Testis (tissue), 2 donors: ENCODE results near the gene PLAAT5.

Experiments
- POLR2A ChIP-seq: fragments of 450-650 bp; IDR thresholded peaks from one replicate; pipeline ENCODE4 v1.6.1; 2017; ENCODE audit warnings: antibody characterized with exemption, mild to moderate bottlenecking, moderate library complexity
- TF ChIP-seq, protein P1 (sequence below), 3 experiments: fragments of 450-650 bp in 2 of 3; fragments of 200-600 bp in 1 of 3; sonication (generic) in 1 of 3; IDR thresholded peaks; one replicate each; pipeline ENCODE4 v1.5.1; 2016 to 2019; ENCODE audit warnings: antibody characterized with exemption in 3 of 3, mild to moderate bottlenecking in 2 of 3, moderate library complexity in 1 of 3

- TF ChIP-seq, protein P1, sequence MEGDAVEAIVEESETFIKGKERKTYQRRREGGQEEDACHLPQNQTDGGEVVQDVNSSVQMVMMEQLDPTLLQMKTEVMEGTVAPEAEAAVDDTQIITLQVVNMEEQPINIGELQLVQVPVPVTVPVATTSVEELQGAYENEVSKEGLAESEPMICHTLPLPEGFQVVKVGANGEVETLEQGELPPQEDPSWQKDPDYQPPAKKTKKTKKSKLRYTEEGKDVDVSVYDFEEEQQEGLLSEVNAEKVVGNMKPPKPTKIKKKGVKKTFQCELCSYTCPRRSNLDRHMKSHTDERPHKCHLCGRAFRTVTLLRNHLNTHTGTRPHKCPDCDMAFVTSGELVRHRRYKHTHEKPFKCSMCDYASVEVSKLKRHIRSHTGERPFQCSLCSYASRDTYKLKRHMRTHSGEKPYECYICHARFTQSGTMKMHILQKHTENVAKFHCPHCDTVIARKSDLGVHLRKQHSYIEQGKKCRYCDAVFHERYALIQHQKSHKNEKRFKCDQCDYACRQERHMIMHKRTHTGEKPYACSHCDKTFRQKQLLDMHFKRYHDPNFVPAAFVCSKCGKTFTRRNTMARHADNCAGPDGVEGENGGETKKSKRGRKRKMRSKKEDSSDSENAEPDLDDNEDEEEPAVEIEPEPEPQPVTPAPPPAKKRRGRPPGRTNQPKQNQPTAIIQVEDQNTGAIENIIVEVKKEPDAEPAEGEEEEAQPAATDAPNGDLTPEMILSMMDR (IDR thresholded peaks at IDR 0.05): no peak
- TF ChIP-seq POLR2A: no peak
These were observed 14.1 kb upstream of the PLAAT5 start for GRCh38 chr11:63504933-63505586.
